Duodenal mucosa (tissue), 2 donors: ENCODE measurements around the gene ZNF483.
"Not testable (repeated sequence)": the region's sequence is repeated elsewhere in the genome, so short reads cannot be mapped to it uniquely, and the experiment has no call there.

ENCODE experiments used
- H3K27ac ChIP-seq: one replicate; pipeline ENCODE4 v1.7.0; 2013; ENCODE audit warnings: low read depth, low read length
- H3K27me3 ChIP-seq, 2 donors: one replicate each; pipeline ENCODE4 v1.7.0; 2013; ENCODE audit warnings: low read length in 2 of 2, control low read depth in 1 of 2; ENCODE audit not compliant: insufficient read depth in 2 of 2, control insufficient read depth in 1 of 2
- H3K36me3 ChIP-seq, 2 donors: one replicate each; pipeline ENCODE4 v1.7.0; 2013; ENCODE audit warnings: low read length in 2 of 2, control low read depth in 1 of 2; ENCODE audit not compliant: insufficient read depth in 2 of 2, control insufficient read depth in 1 of 2
- H3K4me1 ChIP-seq, 2 donors: one replicate each; pipeline ENCODE4 v1.7.0; 2013; ENCODE audit warnings: low read length in 2 of 2, control low read depth in 1 of 2; ENCODE audit not compliant: insufficient read depth in 2 of 2, control insufficient read depth in 1 of 2
- H3K4me3 ChIP-seq, 2 donors: one replicate each; pipeline ENCODE4 v1.7.0; 2013; ENCODE audit warnings: low read length in 2 of 2, low read depth in 1 of 2
- H3K9ac ChIP-seq, 2 donors: one replicate each; pipeline ENCODE4 v1.7.0; 2013; ENCODE audit warnings: low read length in 2 of 2, low read depth in 1 of 2
- H3K9me3 ChIP-seq, 2 donors: one replicate each; pipeline ENCODE4 v1.7.0; 2013; ENCODE audit warnings: low read length in 2 of 2, control low read depth in 1 of 2; ENCODE audit not compliant: control insufficient read depth in 1 of 2

ZNF483 gene

DNA sequence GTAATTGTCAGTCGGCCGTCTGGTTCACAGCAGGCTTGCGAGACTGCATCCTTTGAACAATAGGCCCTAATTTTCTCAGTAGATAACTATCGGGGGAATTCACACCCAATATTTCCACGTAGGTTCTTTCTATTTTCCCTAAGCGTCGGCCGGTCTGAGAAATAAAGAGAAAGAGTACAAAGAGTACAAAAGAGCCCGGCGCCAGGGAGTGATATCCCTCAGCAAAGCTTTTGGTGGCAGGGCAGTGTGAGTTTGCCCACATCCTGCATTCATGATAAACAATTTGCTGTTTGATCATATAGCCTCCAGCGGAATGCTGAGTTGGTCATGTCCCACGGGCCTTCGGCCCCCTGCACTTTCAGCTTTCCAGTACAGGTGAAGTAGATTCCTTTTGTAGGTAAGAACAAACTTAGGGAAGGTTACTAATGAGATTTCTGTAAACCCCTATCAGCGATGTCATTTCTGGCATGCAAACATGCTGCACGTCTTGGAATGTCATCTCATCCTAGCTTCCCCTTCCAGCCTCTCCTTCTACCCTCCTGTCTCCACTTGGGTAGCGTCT lies 79.2 kb downstream of the ZNF483 start:
- Histone ChIP-seq H3K27ac (no peak overlapping the region), H3K9me3 (no peaks in the 10 kb centered on the region), H3K9ac (peak overlapping the region in 1 of 2 donors; percentile 27), H3K36me3 (no peaks in the 10 kb centered on the region), H3K4me1 (peaks cover 28 to 29% of the 10 kb centered on the region in 2 donors), H3K4me3 (peak overlapping the region in 1 of 2 donors; percentile 50), H3K27me3 (no peaks in the 10 kb centered on the region)

DNA sequence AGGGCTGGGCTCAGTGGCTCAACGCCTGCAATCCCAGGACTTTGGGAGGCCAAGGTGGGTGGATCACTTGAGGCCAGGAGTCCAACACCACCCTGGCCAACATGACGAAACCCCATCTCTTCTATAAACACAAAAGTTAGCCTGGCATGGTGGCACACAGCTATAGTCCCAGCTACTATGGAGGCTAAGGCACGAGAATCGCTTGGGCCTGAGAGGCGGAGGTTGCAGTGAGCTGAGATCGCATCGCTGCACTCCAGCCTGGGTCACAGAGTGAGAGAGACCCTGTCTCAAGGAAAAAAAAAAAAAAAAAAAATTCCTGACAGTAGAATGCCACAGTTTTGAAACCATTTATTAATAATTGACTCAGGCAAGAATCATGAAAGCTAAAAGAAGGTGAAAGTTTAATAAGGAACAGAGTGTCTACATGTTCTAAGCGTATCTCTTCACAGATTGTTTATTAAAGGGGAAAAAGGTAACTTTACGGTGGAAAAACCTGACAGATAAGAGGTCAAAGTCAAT lies 80.1 kb downstream of the ZNF483 start:
- Histone ChIP-seq H3K36me3 (no peaks in the 10 kb centered on the region), H3K4me1 (peaks cover 28 to 34% of the 10 kb centered on the region in 2 donors), H3K27me3 (no peaks in the 10 kb centered on the region)

DNA sequence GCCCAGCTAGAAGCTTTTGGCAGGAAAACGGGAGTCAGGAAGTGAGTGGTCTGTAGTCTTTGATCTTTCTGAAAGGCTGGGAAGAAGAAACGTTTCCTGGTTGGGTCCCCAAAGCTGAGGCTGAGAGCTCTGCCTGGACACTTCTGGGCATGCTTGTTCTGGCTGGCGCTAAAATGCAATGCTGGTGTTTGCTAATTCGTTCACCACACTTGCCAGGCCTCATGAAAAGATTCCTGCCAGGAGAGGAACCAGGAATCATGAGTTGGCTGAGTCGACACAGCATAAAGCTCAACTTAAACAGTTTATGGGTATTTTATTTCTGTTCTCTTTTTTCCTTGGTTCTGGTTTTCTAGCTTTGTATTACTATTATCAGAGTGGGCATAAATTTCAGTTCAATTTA lies 85.2 kb downstream of the ZNF483 start:
- H3K27ac ChIP-seq: no peak overlapping the region
- no peaks in the 10 kb centered on the region for H3K36me3 ChIP-seq
- H3K4me3 ChIP-seq: no peak overlapping the region
- H3K4me1 ChIP-seq: peaks cover 20 to 23% of the 10 kb centered on the region in 2 donors
- H3K9ac ChIP-seq: no peak overlapping the region
- no peaks in the 10 kb centered on the region for H3K27me3 ChIP-seq
- no peaks in the 10 kb centered on the region for H3K9me3 ChIP-seq

More for the DNA sequence above, 80.1 kb downstream of the ZNF483 start:
- peak overlapping the region; percentile 27 for H3K27ac ChIP-seq
- H3K9ac ChIP-seq: peak overlapping the region in 1 of 2 donors; percentile 10
- peak overlapping the region in 1 of 2 donors; percentile 45 for H3K4me3 ChIP-seq
- no peaks in the 10 kb centered on the region for H3K9me3 ChIP-seq

DNA sequence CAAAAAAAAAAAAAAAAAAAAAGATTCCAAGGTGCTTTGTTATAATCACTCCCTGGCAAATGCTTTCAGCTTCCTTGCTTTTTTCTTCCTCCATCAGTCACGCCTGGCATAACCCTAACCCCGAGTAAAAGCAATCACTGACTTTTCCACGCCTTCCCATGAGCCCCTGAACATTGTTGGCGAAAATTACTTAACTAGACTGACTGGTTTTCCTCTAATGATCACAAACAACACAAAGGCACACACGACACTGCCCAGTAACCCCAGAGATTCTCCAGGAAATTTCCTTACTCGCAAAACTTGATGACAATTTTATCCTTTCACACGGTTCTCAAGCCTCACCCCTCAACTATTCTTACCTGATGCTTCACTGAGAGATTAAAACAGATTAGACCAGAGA lies 85.9 kb downstream of the ZNF483 start:
- Histone ChIP-seq H3K4me3 (no peak overlapping the region), H3K9me3 (no peaks in the 10 kb centered on the region), H3K27me3 (no peaks in the 10 kb centered on the region), H3K4me1 (peaks cover 18 to 20% of the 10 kb centered on the region in 2 donors), H3K9ac (no peak overlapping the region), H3K27ac (no peak overlapping the region), H3K36me3 (no peaks in the 10 kb centered on the region)

DNA sequence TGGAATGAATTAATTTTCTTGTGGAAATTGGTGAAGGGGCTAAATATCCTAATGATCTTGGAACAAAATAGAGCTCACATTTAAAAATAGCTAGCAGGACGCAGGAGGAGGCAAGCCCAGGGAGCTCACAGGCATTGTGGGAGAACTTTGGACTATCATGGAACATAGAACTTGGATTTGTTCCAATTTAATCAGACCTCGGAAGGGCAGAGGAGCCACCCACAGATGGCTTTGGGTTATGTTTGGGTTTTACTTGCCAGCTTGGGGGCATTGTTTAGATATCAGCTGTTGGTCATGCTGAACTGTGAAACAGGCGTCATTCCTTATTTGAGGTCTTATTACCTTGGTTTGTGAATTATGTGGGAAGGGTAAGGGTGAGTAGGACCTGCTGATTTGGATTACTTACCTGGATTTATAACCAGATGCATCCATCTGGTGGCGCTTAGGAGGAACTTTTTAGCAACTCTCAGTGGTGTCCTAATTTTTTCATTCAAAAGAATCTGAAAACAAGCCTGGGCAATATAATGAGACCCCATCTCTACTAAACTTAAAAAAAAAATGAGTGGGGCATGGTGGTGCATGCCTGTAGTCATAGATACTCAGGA lies 88.6 kb downstream of the ZNF483 start:
- H3K9ac ChIP-seq: no peak overlapping the region
- H3K4me3 ChIP-seq: no peak overlapping the region
- H3K9me3 ChIP-seq: no peaks in the 10 kb centered on the region
- H3K27me3 ChIP-seq: no peaks in the 10 kb centered on the region
- no peaks in the 10 kb centered on the region for H3K36me3 ChIP-seq
- peaks cover 12 to 20% of the 10 kb centered on the region in 2 donors for H3K4me1 ChIP-seq
- no peak overlapping the region for H3K27ac ChIP-seq

DNA sequence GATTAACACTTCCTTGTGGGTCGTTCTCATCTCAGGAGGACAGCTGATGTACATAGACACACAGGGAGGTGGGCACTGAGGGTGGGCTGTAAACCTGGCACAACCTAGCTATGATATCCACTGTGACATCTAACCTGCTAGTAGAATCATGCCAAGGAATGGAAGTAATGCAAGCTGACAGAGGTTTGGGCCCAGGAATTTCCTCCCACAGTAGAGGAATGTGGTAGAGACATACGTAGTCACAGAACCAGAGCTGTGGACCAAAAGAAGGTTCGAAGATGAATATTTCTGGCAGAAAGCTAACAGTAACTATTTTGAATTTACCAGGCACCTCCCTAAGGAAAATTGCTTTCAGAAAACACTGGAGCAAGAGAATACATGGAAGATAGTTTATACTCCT lies 90.9 kb downstream of the ZNF483 start:
- Histone ChIP-seq H3K27ac (no peak overlapping the region), H3K9ac (no peak overlapping the region), H3K36me3 (no peaks in the 10 kb centered on the region), H3K9me3 (no peaks in the 10 kb centered on the region), H3K4me1 (peaks cover 7 to 8% of the 10 kb centered on the region in 2 donors), H3K27me3 (no peaks in the 10 kb centered on the region), H3K4me3 (no peak overlapping the region)

DNA sequence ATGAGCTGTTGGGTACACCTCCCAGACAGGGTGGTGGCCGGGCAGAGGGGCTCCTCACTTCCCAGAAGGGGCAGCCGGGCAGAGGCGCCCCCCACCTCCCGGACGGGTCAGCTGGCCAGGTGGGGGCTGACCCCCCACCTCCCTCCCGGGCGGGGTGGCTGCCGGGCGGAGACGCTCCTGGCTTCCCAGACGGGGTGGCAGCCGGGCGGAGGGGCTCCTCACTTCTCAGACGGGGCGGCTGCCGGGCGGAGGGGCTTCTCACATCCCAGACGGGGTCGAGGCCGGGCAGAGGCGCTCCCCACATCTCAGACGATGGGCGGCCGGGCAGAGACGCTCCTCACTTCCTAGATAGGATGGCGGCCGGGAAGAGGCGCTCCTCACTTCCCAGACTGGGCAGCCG lies 92.4 kb downstream of the ZNF483 start:
- H3K9me3 ChIP-seq, H3K36me3 ChIP-seq, H3K9ac ChIP-seq, H3K27me3 ChIP-seq, H3K4me3 ChIP-seq, H3K27ac ChIP-seq: not testable (repeated sequence)
- H3K4me1 ChIP-seq: peaks cover 7 to 10% of the 10 kb centered on the region in 2 donors

DNA sequence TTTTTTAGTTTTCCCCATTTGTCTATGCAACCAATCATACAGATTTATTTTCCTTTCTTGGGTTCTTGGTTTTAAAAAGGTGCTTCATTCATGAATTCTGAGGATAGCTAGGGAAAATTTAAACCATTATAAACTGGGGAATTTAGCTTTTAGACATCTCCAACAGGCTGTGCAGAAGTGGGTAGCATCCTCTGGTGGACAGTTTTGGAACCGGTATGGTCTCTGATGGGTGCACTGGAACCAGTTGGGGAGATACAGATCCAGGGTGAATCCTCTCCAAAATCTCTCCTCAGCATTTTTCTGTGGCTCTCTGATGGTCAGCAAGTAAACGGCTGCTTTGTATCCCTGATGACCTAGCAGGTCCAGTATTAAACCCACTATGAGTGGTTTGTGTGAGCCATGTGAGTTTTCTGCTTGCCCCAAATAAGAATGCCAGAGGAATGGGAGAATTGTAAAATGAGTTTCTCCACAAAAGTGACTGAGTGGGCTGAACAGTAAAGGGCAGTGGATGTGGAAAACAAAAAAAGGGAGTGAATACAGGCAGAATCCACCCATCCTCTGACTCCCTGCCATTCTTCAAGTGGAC lies 97.0 kb downstream of the ZNF483 start:
- Histone ChIP-seq H3K9ac (no peak overlapping the region), H3K36me3 (no peaks in the 10 kb centered on the region), H3K27ac (no peak overlapping the region)

DNA sequence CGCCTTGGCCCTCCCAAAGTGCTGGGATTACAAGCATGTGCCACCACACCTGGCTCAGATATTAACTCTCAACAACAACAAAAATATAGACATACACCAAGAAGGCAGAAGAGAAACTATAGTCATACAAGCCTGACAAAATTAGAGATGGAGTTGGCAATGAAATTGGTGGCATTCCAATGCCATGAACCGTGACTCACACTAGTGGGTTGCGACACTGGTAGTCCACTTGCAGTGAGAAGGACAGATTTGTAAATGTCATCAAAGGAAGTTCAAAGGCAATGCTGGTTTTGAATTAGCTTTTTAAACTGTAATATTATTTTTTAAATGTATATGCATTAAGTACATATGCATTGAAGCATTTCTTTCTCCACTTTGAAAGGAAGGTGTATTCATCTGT lies 97.6 kb downstream of the ZNF483 start:
- Histone ChIP-seq H3K27ac (no peak overlapping the region), H3K4me3 (no peak overlapping the region), H3K27me3 (no peaks in the 10 kb centered on the region), H3K4me1 (peaks cover 9% of the 10 kb centered on the region in 2 donors), H3K36me3 (no peaks in the 10 kb centered on the region), H3K9me3 (no peaks in the 10 kb centered on the region), H3K9ac (no peak overlapping the region)

More for the DNA sequence above, 97.0 kb downstream of the ZNF483 start:
- no peaks in the 10 kb centered on the region for H3K9me3 ChIP-seq
- H3K27me3 ChIP-seq: no peaks in the 10 kb centered on the region
- H3K4me3 ChIP-seq: no peak overlapping the region
- peaks cover 9% of the 10 kb centered on the region in 2 donors for H3K4me1 ChIP-seq
